SJCRH30 (cell line): ENCODE results near the gene CASP9. TPM values are rescaled to one million over a fixed set of nuclear protein-coding genes. Genes with fewer than 3 reads are reported as not detected.

Source experiments
- DNase-seq, 2 experiments: peaks; one replicate each; pipeline ENCODE4 v3.0.0-alpha.2; 2015 to 2020
- H3K27ac ChIP-seq: fragments of 250-450 bp; sonication (Bioruptor Pico); 2 replicates; pipeline ENCODE4 v1.5.1; 2020; ENCODE audit warnings: mild to moderate bottlenecking, moderate library complexity
- H3K27me3 ChIP-seq: fragments of 250-450 bp; sonication (Bioruptor Pico); 2 replicates; pipeline ENCODE4 v1.5.1; 2020; ENCODE audit warnings: mild to moderate bottlenecking, moderate library complexity
- H3K36me3 ChIP-seq: fragments of 250-450 bp; sonication (Bioruptor Pico); 2 replicates; pipeline ENCODE4 v1.5.1; 2020; ENCODE audit warnings: mild to moderate bottlenecking, moderate library complexity
- H3K4me1 ChIP-seq: fragments of 250-450 bp; sonication (Bioruptor Pico); 2 replicates; pipeline ENCODE4 v1.5.1; 2020; ENCODE audit warnings: mild to moderate bottlenecking, moderate library complexity
- H3K4me3 ChIP-seq: fragments of 250-450 bp; sonication (Bioruptor Pico); 2 replicates; pipeline ENCODE4 v1.5.1; 2020; ENCODE audit warnings: mild to moderate bottlenecking, moderate library complexity
- H3K9me3 ChIP-seq: fragments of 250-450 bp; sonication (Bioruptor Pico); replicated peaks from 2 replicates; pipeline ENCODE4 v1.5.1; 2020; ENCODE audit warnings: mild to moderate bottlenecking, moderate library complexity
- total RNA-seq: library from RNA; depleted of rRNA; stranded (reverse); fragments of >200 nt; shearing (Covaris generic); gene quantifications from 2 replicates; pipeline ENCODE4 v1.2.3, GENCODE V29; 2014

CASP9 gene
- total RNA-seq, 1 experiment from 2014 or later = 34.6 TPM

DNA sequence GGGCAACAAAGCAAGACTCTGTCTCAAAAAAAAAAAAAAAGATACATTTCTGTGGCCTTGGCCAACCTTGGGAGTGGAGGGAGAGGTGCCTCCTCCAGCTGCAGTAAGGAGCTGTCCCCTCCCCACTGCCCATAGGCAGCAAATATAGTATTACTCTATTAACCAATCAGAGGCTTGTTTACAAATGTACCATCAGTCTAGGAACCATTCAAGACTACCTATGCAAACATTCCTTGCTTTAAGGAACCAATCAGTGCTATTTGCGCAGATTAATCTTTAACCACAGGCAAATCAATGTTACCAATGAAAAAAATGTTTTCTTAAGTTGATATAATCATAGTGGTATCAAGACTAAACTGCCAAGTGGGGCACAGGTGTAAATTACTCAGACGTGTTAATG is 66.4 kb downstream of the CASP9 start:
- no peak for DNase-seq
- no peak overlapping the region for H3K27ac ChIP-seq
- no peaks in the 10 kb centered on the region for H3K36me3 ChIP-seq
- no peaks in the 10 kb centered on the region for H3K9me3 ChIP-seq
- H3K4me1 ChIP-seq = peaks cover 39% of the 10 kb centered on the region
- no peaks in the 10 kb centered on the region for H3K27me3 ChIP-seq
- H3K4me3 ChIP-seq = no peak overlapping the region

DNA sequence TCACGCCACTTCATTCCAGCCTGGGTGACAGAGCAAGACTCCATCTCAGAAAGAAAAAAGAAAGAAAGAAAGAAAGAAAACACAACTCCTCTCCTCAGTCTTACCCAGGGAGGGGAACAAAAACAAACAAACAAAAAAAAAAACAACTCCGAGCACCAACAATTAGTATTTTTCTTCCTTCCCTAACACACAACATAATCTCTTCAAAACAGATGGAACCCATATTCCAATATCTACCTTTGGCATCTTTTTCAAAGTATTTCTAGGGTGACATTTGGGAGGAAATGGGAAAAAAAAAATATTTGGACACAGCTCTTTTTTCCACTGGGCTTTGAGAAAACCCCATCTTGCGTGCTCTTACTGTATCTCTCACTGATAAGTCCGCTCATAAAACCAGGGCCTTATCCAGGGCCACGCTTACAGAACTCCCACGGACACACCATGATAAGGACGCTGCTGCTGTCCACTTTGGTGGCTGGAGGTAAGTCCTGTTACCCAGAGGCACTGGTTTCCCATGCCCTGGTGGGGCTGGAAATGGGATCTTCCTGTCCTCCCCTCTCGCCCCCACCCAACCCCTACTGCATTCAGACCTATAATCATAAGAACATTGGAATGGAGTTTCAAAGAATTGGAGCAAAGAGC is 67.6 kb downstream of the CASP9 start, which contains the start of gene CELA2A:
TSS of gene CELA2A (plus strand) at position 420 of the 642 bp plus-strand sequence. CDS start at position 442, 22 bp downstream.
- Histone ChIP-seq H3K9me3 (no peaks in the 10 kb centered on the region), H3K4me3 (no peak within 1 kb of the TSS), H3K4me1 (peaks cover 38% of the 10 kb centered on the region), H3K27me3 (no peaks in the 10 kb centered on the region), H3K27ac (no peak within 1 kb of the TSS), H3K36me3 (no peaks in the 10 kb centered on the region)
- no peak for DNase-seq

DNA sequence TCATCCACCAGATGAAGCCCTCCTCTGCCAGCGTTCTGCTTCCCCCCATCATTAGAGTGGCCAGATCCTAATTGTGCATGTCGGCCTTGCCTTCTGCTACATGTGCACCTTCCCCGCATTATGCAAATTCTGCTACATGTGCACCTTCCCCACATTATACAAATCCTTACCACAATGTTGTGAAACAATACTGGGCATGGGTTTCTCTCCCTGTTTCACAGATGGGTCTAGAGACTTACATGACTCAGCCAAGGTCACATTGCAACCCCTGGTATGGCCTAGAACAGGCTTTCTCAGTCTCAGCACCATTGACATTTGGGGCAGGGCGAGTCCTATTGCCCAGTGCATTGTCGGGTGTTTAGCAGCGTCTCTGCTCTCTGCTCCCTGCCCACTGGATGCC is 68.5 kb downstream of the CASP9 start:
- Histone ChIP-seq H3K27ac (no peak overlapping the region), H3K4me3 (no peak overlapping the region), H3K36me3 (no peaks in the 10 kb centered on the region), H3K4me1 (peaks cover 29% of the 10 kb centered on the region), H3K9me3 (no peaks in the 10 kb centered on the region), H3K27me3 (no peaks in the 10 kb centered on the region)
- DNase-seq = no peak

DNA sequence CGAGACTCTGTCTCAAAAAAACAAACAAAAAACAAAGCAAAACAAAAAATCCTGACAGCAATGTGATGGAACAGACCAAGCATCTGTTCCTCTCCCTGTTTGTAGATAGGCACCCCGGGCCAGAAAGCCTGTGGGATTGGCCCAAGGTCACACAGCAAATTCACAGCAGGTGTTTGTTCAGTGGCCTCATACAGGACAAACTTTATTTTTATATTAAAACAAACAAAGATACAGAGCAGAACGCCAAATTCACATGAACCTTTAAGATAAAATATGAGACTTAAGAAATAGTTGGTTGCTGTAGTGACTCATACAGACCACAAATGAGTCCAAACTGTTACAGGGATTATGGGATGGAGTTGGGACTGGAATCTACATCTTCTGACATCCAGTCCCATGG is 69.8 kb downstream of the CASP9 start:
- Histone ChIP-seq H3K4me1 (peaks cover 18% of the 10 kb centered on the region), H3K4me3 (no peak overlapping the region), H3K36me3 (no peaks in the 10 kb centered on the region), H3K27ac (peak overlapping the region; percentile 7; the same call in 1 of the 2 replicates), H3K9me3 (no peaks in the 10 kb centered on the region), H3K27me3 (no peaks in the 10 kb centered on the region)
- no peak for DNase-seq

DNA sequence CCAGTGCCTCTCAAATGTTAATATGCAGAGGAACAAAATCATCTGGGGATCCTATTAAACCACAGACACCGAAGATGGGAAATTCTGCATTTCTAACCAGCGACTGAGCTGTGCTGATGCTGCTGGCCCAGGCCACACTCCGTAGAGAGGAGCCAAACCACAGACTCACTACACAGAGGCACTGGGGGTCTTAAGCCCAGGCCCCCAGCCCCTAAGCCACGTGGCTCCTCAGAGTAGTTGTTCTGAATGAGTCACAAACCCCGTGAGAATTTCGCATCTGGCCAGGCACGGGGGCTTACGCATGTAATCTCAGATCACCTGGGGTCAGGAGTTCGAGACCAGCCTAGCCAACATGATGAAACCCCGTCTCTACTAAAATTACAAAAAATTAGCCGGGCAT is 70.3 kb downstream of the CASP9 start:
- no peak overlapping the region for H3K4me3 ChIP-seq
- peak overlapping the region; percentile 7; the same call in 1 of the 2 replicates for H3K27ac ChIP-seq
- no peaks in the 10 kb centered on the region for H3K36me3 ChIP-seq
- H3K9me3 ChIP-seq = no peaks in the 10 kb centered on the region
- no peaks in the 10 kb centered on the region for H3K27me3 ChIP-seq
- DNase-seq = no peak
- H3K4me1 ChIP-seq = peaks cover 17% of the 10 kb centered on the region

DNA sequence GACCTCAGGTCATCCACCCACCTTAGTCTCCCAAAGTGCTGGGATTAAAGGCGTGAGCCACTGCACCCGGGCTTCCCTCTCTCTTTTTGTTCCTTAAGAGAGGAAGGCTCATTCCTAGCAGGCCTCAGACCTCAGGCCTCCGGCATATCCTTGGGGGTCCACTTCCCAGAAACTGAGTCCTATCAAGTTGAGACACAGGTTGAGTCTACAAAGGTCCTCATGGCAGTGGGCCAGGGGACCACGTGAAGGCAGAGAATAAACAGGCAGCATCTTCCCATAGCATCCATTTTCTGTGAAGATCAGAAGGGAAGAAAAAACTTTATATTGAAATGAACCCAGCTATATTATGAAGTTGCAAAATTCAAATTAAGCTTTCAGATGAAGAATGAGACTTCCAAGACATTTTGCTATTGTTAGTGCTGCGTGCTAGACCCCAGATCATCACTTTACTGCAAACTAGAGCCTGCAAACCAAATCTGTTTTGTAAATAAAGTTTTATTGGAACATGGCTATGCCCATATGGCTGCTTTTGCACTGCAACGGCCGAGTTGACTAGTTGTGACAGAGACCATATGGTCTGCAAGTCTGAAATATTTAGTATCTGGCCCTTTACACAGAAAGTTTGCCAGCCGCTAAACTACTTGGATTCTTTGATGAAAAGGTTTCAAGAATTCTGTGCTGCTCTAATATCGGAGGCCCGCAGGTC is 71.0 kb downstream of the CASP9 start:
- H3K36me3 ChIP-seq = no peaks in the 10 kb centered on the region
- no peak for DNase-seq
- H3K27me3 ChIP-seq = no peaks in the 10 kb centered on the region
- H3K4me3 ChIP-seq = no peak overlapping the region
- H3K27ac ChIP-seq = no peak overlapping the region
- peaks cover 17% of the 10 kb centered on the region for H3K4me1 ChIP-seq
- H3K9me3 ChIP-seq = no peaks in the 10 kb centered on the region

DNA sequence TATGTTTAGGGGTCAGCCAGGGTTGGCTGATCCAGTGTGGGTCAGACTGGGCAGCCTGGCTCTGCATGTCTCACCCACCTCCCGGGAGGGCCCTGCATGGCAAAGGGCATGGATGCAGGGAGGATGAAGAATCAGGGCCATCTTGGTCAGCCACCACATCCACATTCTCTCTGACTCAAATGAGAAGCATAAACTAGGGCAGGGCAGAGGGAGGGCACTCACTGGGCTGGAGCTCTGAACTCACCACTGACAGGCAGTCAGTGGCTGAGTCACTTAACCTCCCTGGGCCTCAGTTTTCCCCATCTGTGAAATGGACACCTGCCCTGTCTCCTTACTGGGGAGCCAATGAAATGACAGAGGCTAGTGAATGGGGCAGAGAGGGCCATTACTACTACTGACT is 71.8 kb downstream of the CASP9 start:
- DNase-seq = no peak
- Histone ChIP-seq H3K4me3 (no peak overlapping the region), H3K27me3 (no peaks in the 10 kb centered on the region), H3K9me3 (no peaks in the 10 kb centered on the region), H3K36me3 (no peaks in the 10 kb centered on the region), H3K27ac (no peak overlapping the region), H3K4me1 (peaks cover 14% of the 10 kb centered on the region)

DNA sequence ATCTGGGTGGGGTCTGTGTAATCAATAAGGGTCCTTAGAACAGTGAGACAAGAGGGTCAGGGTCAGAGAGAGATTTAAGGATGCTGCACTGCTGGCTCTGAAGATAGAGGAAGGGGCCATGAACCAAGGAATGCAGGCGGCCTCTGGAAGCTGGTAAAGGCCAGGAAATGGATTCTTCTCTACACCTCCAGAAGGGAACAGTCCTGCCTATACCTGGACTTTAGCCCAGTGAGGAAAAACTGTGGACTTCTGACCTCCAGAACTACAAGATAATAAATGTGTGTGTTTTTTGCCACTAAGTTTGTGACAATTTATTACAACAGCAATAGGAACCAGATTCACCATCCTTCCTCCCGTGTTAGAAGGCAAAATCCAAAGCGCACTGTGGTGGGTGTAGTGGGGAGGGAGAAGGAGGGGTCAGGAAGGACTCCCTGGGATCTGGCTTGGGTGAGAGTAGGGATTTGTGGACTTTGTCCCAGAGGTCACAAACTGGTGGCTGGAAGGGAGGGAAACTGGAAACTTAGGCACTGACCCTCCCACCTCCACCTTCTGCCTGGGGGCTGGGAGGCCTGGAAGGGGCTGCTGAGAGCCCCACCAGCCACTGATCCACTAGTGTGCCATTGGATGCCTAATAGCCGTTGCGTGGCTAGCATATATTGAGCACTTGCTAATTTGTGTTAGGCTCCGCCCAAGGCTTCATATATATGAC is 72.8 kb downstream of the CASP9 start:
- peaks cover 14% of the 10 kb centered on the region for H3K4me1 ChIP-seq
- no peaks in the 10 kb centered on the region for H3K27me3 ChIP-seq
- DNase-seq = no peak
- H3K9me3 ChIP-seq = no peaks in the 10 kb centered on the region
- no peaks in the 10 kb centered on the region for H3K36me3 ChIP-seq
- H3K4me3 ChIP-seq = no peak overlapping the region
- no peak overlapping the region for H3K27ac ChIP-seq

DNA sequence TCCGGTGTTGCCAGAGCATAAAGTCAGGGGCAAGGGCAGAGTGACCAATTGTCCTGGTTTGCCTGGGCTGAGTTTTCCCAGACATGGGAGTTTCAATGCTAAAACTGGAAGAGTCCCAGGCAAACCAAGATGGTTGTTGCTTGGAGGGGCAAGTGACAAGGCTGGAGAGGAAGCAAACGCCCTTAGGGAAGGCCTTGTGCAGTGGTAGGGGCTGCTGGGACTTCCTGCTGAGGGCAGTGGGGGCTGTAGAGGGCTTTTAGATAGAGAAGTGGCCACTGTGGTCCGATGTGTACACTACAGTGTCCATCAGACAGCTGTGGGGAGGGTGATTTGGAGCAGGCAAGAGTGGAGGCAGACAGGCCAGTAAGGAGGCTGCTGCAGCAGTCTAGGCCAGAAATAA is 74.4 kb downstream of the CASP9 start:
- Histone ChIP-seq H3K36me3 (no peaks in the 10 kb centered on the region), H3K4me3 (no peak overlapping the region), H3K27ac (no peak overlapping the region), H3K9me3 (no peaks in the 10 kb centered on the region), H3K4me1 (peaks cover 13% of the 10 kb centered on the region), H3K27me3 (no peaks in the 10 kb centered on the region)
- peak in 1 of 2 experiments; percentile 28 for DNase-seq

DNA sequence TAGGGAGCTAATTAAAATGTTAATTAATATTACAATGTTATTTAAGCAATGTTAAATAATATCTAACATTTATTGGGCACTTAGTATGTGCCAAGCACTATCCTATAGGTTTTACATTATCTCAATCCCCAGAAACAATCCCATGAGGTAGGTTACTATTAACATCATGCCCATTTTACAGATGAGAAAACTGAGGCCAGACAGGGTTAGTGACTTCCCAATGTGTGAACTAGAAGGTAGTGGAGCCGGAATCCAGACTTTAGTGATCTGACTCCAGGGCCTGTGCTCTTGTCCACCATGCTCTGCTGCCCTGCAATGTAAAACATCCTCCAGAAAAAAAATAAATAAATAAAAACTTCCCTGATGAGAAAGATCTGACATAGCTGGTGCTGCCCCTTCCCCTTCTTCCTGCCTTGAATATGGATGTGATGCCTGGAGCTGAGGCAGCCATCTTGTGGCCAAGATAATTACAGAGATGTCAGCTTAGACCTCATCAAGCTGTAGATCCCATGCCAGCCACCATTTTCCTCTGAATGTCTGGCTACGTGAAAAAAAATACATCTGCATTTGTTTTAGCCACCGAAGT is 75.0 kb downstream of the CASP9 start:
- H3K9me3 ChIP-seq = no peaks in the 10 kb centered on the region
- peaks cover 11% of the 10 kb centered on the region for H3K4me1 ChIP-seq
- no peak for DNase-seq
- no peak overlapping the region for H3K27ac ChIP-seq
- no peaks in the 10 kb centered on the region for H3K27me3 ChIP-seq
- no peak overlapping the region for H3K4me3 ChIP-seq
- no peaks in the 10 kb centered on the region for H3K36me3 ChIP-seq

DNA sequence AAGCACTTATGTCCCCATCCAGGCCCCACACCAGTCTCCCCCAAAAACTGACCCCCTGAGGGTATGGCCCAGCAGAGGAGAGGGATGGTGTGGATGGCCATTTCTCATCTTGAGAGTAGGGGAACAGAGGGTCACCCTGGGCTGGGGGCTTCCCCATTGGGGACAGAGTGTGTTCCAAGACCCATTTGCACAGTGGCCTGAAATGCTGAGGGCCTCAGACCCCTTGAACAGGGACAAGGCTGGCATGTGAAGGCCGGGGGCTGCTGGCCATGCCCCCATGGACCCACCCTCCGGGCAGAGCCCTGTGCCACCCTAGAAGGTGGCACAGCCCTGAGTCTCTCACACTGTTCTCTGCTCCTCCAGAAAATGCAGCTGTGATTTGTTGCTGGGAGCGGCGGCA is 77.8 kb downstream of the CASP9 start:
- no peak for DNase-seq

DNA sequence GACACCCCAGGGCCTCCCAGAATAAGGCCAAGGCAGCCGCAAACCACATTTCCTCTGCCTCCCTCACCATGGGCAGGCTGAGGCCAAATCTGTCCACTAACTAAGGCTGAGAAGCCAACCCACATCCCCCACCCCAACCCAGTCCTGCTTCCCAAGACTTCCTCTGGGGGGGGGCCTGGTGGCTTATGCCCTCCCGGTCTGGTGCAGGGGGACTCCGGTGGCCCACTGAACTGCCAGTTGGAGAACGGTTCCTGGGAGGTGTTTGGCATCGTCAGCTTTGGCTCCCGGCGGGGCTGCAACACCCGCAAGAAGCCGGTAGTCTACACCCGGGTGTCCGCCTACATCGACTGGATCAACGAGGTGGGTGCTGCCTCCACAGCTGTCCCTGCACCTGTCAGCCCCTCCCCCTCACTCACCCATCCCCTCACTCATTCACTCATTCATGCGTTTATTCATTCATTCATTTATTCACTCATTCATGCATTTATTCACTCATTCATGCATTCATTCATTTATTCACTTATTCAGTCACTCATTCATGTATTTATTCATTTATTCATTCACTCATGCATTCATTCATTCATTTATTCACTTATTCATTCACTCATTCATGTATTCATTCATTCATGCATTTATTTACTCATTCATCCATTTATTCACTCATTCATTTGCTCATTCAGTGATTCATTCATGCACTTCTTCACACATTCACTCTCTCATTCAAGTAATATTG is 78.5 kb downstream of the CASP9 start:
- no peaks in the 10 kb centered on the region for H3K27me3 ChIP-seq
- DNase-seq = no peak
- H3K36me3 ChIP-seq = no peaks in the 10 kb centered on the region
- H3K4me3 ChIP-seq = no peak overlapping the region
- H3K27ac ChIP-seq = no peak overlapping the region
- H3K9me3 ChIP-seq = no peaks in the 10 kb centered on the region
- peaks cover 12% of the 10 kb centered on the region for H3K4me1 ChIP-seq

More for the DNA sequence above, 77.8 kb downstream of the CASP9 start:
- Histone ChIP-seq H3K4me1 (peaks cover 12% of the 10 kb centered on the region), H3K36me3 (no peaks in the 10 kb centered on the region), H3K9me3 (no peaks in the 10 kb centered on the region), H3K27me3 (no peaks in the 10 kb centered on the region), H3K4me3 (no peak overlapping the region), H3K27ac (no peak overlapping the region)

DNA sequence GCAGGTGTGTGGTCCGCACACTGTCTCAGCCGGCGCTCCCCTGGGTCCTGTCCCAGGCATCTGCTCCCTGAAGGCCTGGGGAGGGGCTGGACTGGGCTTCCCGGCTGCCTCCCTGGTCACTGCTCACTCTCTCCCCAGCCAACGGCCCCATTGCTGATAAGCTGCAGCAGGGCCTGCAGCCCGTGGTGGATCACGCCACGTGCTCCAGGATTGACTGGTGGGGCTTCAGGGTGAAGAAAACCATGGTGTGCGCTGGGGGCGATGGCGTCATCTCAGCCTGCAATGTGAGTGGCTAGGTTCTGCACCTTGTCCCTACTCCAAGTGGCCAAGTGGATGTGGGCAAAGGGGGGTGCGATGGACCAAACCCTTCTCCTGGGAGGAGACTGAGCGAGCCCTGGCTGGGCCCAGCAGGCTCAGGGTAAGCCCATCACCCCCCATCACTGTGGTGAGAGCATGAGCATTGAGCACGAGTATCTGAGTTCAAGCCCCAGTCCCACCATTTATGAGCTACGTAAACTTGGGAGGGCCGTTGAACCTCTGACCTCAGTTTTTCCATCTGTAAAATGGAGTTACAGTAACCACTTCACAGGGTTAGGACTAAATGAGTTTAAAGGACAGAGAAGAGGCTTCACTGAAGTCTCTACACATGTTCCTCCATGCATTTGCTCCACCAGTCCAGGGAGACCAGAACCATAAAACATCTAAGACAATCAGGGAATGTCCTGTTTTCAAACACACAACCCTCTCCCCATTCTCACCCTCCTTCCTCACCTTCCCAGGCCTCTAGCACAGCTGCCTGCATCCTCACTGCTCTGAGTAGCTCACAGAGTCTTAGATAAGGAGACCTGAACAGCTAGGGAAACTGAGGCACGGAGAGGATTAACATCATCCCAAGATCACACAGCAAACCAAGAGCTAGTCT is 79.3 kb downstream of the CASP9 start:
- Histone ChIP-seq H3K27me3 (no peaks in the 10 kb centered on the region), H3K9me3 (no peaks in the 10 kb centered on the region), H3K4me3 (no peak overlapping the region), H3K36me3 (no peaks in the 10 kb centered on the region), H3K4me1 (peaks cover 12% of the 10 kb centered on the region), H3K27ac (no peak overlapping the region)
- DNase-seq = peak; percentile 61 to 72

DNA sequence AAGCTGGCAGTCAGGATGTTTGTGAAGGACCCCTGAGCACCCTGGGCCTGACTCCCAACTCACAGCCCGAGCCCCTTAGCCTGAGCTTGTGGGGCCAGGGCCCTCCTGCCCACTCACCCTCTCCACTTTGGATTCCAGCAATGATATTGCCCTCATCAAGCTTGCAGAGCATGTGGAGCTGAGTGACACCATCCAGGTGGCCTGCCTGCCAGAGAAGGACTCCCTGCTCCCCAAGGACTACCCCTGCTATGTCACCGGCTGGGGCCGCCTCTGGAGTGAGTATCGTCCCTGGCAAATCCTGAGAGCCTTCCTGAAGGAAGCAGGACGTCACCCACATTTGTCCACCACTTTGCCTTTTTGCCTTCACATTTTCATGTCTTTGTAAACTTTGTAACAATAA is 80.7 kb downstream of the CASP9 start:
- Histone ChIP-seq H3K36me3 (no peaks in the 10 kb centered on the region), H3K27ac (no peak overlapping the region), H3K9me3 (no peaks in the 10 kb centered on the region), H3K4me1 (peaks cover 12% of the 10 kb centered on the region), H3K4me3 (no peak overlapping the region), H3K27me3 (no peaks in the 10 kb centered on the region)
- peak; percentile 64 to 78 for DNase-seq
